LNCAP (cell line): Measurements from ENCODE around the gene TRIO.

Experiments used
- CTCF ChIP-seq: fragments of 450-650 bp; IDR thresholded peaks from 2 replicates; pipeline ENCODE4 v1.5.1; 2017; ENCODE audit warnings: mild to moderate bottlenecking

The TRIO gene

DNA sequence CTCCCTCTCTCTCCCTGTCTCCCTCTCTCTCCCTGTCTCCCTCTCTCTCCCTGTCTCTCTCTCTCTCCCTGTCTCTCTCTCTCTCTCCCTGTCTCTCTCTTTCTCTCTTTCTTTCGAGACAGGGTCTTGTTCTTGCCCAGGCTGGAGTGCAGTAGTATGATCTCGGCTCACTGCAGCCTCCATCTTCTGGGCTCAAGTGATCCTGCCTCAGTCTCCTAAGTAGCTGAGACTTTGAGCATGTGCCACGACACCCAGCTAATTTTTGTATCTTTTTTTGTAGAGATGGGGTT is 14.3 kb downstream of the TRIO start:
- no peak for TF ChIP-seq CTCF

GRCh38 chr5:14158890-14159666 is 15.9 kb downstream of the TRIO start:
- TF ChIP-seq CTCF, result no peak

DNA sequence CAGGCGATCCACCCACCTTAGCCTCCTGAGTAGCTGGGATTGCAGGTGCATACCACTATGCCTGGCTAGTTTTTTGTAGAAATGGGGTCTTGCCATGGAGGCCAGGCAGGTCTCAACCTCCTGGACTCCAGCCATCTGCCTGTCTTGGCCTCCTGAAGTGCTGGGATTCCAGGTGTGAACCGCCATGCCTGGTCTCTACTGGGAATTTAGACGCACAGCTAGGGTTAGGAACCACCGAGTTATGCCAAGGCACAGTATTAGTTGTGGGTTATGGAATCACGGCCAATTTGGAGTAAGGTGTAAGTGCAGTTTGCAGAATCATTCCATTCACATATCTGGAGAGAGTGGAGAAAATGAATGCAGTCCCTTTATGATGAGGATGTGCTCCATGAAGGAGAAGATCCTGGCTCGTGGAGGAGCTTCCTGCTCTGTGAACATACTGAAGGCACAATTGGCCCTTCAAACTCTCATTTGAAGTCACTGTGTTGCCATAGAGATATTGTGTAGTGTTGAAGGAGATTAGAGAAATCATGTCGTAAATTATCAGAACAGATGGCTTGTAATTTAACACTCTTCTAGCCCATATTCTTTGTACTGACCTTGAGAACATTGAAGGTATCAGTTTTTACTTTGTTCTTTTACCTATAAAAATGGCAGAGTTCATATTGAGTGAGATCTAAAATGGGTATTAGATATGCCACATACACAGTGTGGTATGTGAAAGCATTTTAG is 18.8 kb downstream of the TRIO start:
- no peak for TF ChIP-seq CTCF

- no peak for TF ChIP-seq CTCF
Measured at GRCh38 chr5:14164164-14165163, 21.3 kb downstream of the TRIO start.

GRCh38 chr5:14165375-14166106 is 22.4 kb downstream of the TRIO start:
- TF ChIP-seq CTCF, result no peak

GRCh38 chr5:14166437-14166836 is 23.3 kb downstream of the TRIO start:
- no peak for TF ChIP-seq CTCF
